Liver (tissue), 9 donors: ENCODE measurements around the gene TNFRSF13B. TPM values are rescaled to one million over a fixed set of nuclear protein-coding genes. Genes with fewer than 3 reads are reported as not detected.

Source experiments
- DNase-seq: peaks from one replicate; pipeline ENCODE4 v3.0.0-alpha.2; 2017; ENCODE audit warnings: low spot score
- H3K27ac ChIP-seq, 2 donors: one replicate each; pipeline ENCODE4 v1.7.0; 2013; ENCODE audit warnings: inconsistent platforms in 2 of 2, low read length in 2 of 2, control low read depth in 1 of 2, low read depth in 1 of 2, mild to moderate bottlenecking in 1 of 2
- H3K27me3 ChIP-seq, 4 donors: one replicate each; pipeline versions ENCODE4 v1.6.1 to v1.7.0; 2013; ENCODE audit warnings: low read length in 3 of 4, inconsistent platforms in 1 of 4, mild to moderate bottlenecking in 1 of 4, moderate library complexity in 1 of 4; ENCODE audit not compliant: control insufficient read depth in 4 of 4, insufficient read depth in 4 of 4
- H3K36me3 ChIP-seq, 4 donors: one replicate each; pipeline versions ENCODE4 v1.6.1 to v1.7.0; 2013; ENCODE audit warnings: low read length in 3 of 4, mild to moderate bottlenecking in 3 of 4, low read depth in 1 of 4, moderate library complexity in 1 of 4; ENCODE audit not compliant: control insufficient read depth in 4 of 4, insufficient read depth in 3 of 4
- H3K4me1 ChIP-seq, 4 donors: one replicate each; pipeline versions ENCODE4 v1.6.1 to v1.7.0; 2013; ENCODE audit warnings: low read length in 3 of 4, mild to moderate bottlenecking in 3 of 4, moderate library complexity in 1 of 4; ENCODE audit not compliant: control insufficient read depth in 4 of 4, insufficient read depth in 4 of 4
- H3K4me3 ChIP-seq, 3 donors: one replicate each; pipeline versions ENCODE4 v1.6.1 to v1.7.0; 2013; ENCODE audit warnings: low read length in 3 of 3, control low read depth in 1 of 3, low read depth in 1 of 3, mild to moderate bottlenecking in 1 of 3
- H3K9ac ChIP-seq, 2 donors: one replicate each; pipeline ENCODE4 v1.7.0; 2013; ENCODE audit warnings: low read length in 2 of 2, mild to moderate bottlenecking in 2 of 2, moderate library complexity in 2 of 2, control low read depth in 1 of 2, low read depth in 1 of 2
- H3K9me3 ChIP-seq, 4 donors: one replicate each; pipeline versions ENCODE4 v1.6.1 to v1.7.0; 2013; ENCODE audit warnings: low read length in 3 of 4; ENCODE audit not compliant: control insufficient read depth in 4 of 4
- EGR1 ChIP-seq, 2 donors: IDR thresholded peaks; 2 replicates each; pipeline ENCODE4 v1.6.1; 2016 to 2018; ENCODE audit warnings: antibody characterized with exemption in 2 of 2, low read depth in 2 of 2
- FOXA1 ChIP-seq: IDR thresholded peaks from 2 replicates; pipeline ENCODE4 v1.6.1; 2016; ENCODE audit warnings: antibody characterized with exemption
- FOXA2 ChIP-seq: IDR thresholded peaks from 2 replicates; pipeline ENCODE4 v1.6.1; 2016; ENCODE audit warnings: antibody characterized with exemption
- GABPA ChIP-seq, 2 donors: IDR thresholded peaks in 1 of 2; conservative IDR thresholded peaks in 1 of 2; 2 replicates each; pipeline ENCODE4 v1.6.1; 2016; ENCODE audit warnings: antibody characterized with exemption in 2 of 2, mild to moderate bottlenecking in 1 of 2, moderate library complexity in 1 of 2
- HNF4G ChIP-seq: IDR thresholded peaks from 2 replicates; pipeline ENCODE4 v1.6.1; 2016; ENCODE audit warnings: antibody characterized with exemption
- JUND ChIP-seq, 2 donors: IDR thresholded peaks; 2 replicates each; pipeline ENCODE4 v1.6.1; 2016; ENCODE audit warnings: antibody characterized with exemption in 2 of 2
- NR2F2 ChIP-seq: IDR thresholded peaks from 2 replicates; pipeline ENCODE4 v1.6.1; 2016; ENCODE audit warnings: antibody characterized with exemption
- RAD21 ChIP-seq, 2 donors: IDR thresholded peaks; 2 replicates each; pipeline ENCODE4 v1.6.1; 2016; ENCODE audit warnings: antibody characterized with exemption in 2 of 2, mild to moderate bottlenecking in 2 of 2
- RXRA ChIP-seq, 2 donors: IDR thresholded peaks; 2 replicates each; pipeline ENCODE4 v1.6.1; 2017 to 2018; ENCODE audit warnings: antibody characterized with exemption in 2 of 2, mild to moderate bottlenecking in 1 of 2
- SP1 ChIP-seq: IDR thresholded peaks from 2 replicates; pipeline ENCODE4 v1.6.1; 2018; ENCODE audit warnings: antibody characterized with exemption, mild to moderate bottlenecking
- TAF1 ChIP-seq: conservative IDR thresholded peaks from 2 replicates; pipeline ENCODE4 v1.6.1; 2016; ENCODE audit warnings: antibody characterized with exemption, mild to moderate bottlenecking
- YY1 ChIP-seq: IDR thresholded peaks from 2 replicates; pipeline ENCODE4 v1.6.1; 2016; ENCODE audit warnings: antibody characterized with exemption, mild to moderate bottlenecking
- WGBS: extraction: QIAGEN DNeasy Blood & Tissue Kit; methylation state at CpG from one replicate; pipeline ENCODE4 v1.1.7; 2013; 5-methylcytosine and 5-hydroxymethylcytosine counted together
- polyA plus RNA-seq, 2 donors: library from polyadenylated mRNA; stranded (reverse) in 1 of 2; unstranded in 1 of 2; fragments of 200-250 nt in 1 of 2; fragments of >200 nt in 1 of 2; fragmentation: Nextera tagmentation in 1 of 2; extraction: Ambion mirVana in 1 of 2; gene quantifications; one replicate each; pipeline versions ENCODE4 v1.2.1 to v1.2.3, GENCODE V29; 2013 to 2015
- total RNA-seq, 2 donors: library from RNA; depleted of rRNA; stranded (reverse); fragments of >200 nt; gene quantifications; one replicate each; pipeline ENCODE4 v1.2.3, GENCODE V29; 2014
- TF ChIP-seq, protein P1 (sequence below): IDR thresholded peaks from 2 replicates; pipeline ENCODE4 v1.6.1; 2016; ENCODE audit warnings: antibody characterized with exemption
- TF ChIP-seq, protein P2 (sequence below): IDR thresholded peaks from 2 replicates; pipeline ENCODE4 v1.6.1; 2016; ENCODE audit warnings: antibody characterized with exemption
- TF ChIP-seq, protein P3 (sequence below): IDR thresholded peaks from 2 replicates; pipeline ENCODE4 v1.6.1; 2016; ENCODE audit warnings: antibody characterized with exemption, mild to moderate bottlenecking
- donor health status: healthy.
- donor health status: healthy.
- donor health status: healthy.
- donor health status: healthy.
- donor health status: healthy.

TNFRSF13B gene
- total and polyA plus RNA-seq, 4 donors = 0.17 to 0.26 TPM; not detected in 2

DNA sequence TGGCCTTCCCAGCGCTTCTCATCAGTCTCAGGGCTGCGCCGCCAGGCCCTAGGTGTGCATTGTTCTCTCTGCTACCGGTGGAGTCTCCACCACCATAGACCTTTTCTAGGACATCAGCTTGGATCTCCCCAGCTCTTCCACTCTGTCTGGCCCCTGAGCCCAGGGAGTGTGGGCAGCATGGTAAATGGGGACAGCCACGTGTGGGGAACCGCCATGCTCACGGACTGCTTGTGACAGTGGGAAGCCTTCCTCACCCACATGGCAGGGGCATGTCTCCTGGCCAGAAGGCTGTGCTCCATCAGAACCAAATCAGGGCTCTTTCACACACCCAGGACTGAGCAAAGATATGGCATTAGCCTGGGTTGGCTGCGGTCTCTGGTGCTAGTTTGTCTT is 51.3 kb downstream of the TNFRSF13B start:
- Histone ChIP-seq H3K27ac (no peak overlapping the region), H3K27me3 (no peaks in the 10 kb centered on the region), H3K4me1 (peaks cover 0 to 3% (median 0%) of the 10 kb centered on the region in 4 donors), H3K36me3 (no peaks in the 10 kb centered on the region), H3K9ac (no peak overlapping the region), H3K4me3 (no peak overlapping the region), H3K9me3 (no peaks in the 10 kb centered on the region)
- TF ChIP-seq TAF1 (no peak), NR2F2 (no peak), YY1 (no peak), RXRA (IDR thresholded peaks at IDR 0.05) (no peak), FOXA2 (no peak), RAD21 (IDR thresholded peaks at IDR 0.05) (no peak), HNF4G (no peak)
- TF ChIP-seq, protein P1, sequence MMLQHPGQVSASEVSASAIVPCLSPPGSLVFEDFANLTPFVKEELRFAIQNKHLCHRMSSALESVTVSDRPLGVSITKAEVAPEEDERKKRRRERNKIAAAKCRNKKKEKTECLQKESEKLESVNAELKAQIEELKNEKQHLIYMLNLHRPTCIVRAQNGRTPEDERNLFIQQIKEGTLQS = no peak
- TF ChIP-seq, protein P2, sequence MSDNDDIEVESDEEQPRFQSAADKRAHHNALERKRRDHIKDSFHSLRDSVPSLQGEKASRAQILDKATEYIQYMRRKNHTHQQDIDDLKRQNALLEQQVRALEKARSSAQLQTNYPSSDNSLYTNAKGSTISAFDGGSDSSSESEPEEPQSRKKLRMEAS = no peak
- DNase-seq = no peak
- 92% methylated on average over 8 of the region's 8 CpGs for WGBS

DNA sequence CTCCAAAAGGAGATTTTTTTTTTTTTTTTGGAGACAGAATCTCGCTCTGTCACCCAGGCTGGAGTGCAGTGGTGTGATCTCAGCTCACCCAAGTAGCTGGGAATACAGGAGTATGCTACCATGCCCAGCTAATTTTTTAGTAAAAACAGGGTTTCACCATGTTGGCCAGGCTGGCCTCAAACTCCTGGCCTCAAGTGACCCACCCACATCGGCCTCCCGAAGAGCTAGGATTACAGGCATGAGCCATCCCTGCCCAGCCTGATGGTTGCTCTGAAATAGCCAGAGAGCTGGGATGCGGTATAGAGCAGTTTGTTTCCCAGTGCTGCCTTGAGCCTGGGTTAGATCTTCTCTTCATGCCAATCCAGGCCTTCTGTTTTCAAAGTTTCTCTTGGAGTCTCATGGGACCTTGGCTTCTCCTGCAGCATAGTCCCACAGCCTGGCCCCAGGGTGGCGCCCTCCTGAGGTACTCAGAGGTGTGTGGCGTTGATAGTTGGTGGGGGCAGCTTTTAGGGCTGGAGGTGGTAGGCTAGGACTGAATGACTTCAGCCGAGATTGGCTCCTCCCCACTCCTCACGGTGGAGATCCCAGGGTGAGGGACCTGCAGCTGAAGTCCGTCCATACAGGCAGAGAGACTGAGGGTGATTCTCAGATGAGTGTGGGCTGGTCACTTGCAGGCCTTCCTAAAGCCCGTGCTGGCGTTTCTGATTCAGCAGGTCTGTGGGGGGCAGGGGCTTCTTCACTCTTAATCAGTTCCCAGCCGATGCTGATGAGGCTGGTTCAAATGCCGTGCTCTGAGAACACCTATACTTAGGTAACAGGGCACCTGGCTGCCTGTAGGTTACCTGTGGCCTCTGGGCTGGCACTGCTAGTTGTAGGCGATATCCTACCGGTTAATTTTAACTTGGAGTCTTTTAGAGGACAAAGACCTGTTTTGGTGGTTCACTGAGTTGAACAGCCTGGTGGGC is 52.0 kb downstream of the TNFRSF13B start:
- no peak for DNase-seq
- WGBS = 86% methylated on average over 15 of the region's 15 CpGs

DNA sequence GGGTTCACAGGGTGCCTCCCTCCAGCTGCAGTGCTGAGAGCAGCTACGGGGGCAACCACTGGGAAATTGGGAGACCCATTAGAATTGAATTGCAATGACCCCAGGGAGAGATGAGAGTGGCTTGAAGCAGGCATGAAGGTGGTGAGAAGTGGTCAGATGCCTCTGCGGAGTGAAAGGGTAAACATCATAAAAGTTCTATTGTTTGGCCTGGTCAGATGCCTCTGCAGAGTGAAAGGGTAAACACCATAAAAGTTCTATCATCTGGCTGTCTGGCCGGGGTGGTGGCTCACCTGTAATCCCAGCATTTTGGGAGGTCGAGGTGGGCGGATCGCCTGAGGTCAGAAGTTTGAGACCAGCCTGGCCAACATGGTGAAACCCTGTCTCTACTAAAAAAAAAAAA is 53.5 kb downstream of the TNFRSF13B start:
- TF ChIP-seq JUND (IDR thresholded peaks at IDR 0.05) (no peak), TAF1 (no peak), RXRA (IDR thresholded peaks at IDR 0.05) (no peak), GABPA (IDR thresholded peaks at IDR 0.05 in 1 of 2, conservative IDR thresholded peaks at IDR 0.05 in 1 of 2) (no peak), FOXA1 (no peak), HNF4G (no peak)
- TF ChIP-seq, protein P3, sequence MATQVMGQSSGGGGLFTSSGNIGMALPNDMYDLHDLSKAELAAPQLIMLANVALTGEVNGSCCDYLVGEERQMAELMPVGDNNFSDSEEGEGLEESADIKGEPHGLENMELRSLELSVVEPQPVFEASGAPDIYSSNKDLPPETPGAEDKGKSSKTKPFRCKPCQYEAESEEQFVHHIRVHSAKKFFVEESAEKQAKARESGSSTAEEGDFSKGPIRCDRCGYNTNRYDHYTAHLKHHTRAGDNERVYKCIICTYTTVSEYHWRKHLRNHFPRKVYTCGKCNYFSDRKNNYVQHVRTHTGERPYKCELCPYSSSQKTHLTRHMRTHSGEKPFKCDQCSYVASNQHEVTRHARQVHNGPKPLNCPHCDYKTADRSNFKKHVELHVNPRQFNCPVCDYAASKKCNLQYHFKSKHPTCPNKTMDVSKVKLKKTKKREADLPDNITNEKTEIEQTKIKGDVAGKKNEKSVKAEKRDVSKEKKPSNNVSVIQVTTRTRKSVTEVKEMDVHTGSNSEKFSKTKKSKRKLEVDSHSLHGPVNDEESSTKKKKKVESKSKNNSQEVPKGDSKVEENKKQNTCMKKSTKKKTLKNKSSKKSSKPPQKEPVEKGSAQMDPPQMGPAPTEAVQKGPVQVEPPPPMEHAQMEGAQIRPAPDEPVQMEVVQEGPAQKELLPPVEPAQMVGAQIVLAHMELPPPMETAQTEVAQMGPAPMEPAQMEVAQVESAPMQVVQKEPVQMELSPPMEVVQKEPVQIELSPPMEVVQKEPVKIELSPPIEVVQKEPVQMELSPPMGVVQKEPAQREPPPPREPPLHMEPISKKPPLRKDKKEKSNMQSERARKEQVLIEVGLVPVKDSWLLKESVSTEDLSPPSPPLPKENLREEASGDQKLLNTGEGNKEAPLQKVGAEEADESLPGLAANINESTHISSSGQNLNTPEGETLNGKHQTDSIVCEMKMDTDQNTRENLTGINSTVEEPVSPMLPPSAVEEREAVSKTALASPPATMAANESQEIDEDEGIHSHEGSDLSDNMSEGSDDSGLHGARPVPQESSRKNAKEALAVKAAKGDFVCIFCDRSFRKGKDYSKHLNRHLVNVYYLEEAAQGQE = no peak
- TF ChIP-seq, protein P2 = no peak
- TF ChIP-seq, protein P1 = no peak
- Histone ChIP-seq H3K4me1 (peaks cover 0 to 3% (median 0%) of the 10 kb centered on the region in 4 donors), H3K4me3 (no peak overlapping the region), H3K36me3 (no peaks in the 10 kb centered on the region), H3K27me3 (no peaks in the 10 kb centered on the region), H3K27ac (no peak overlapping the region), H3K9me3 (no peaks in the 10 kb centered on the region), H3K9ac (no peak overlapping the region)
- DNase-seq = no peak
- 81% methylated on average over 6 of the region's 6 CpGs for WGBS

More for the DNA sequence above, 52.0 kb downstream of the TNFRSF13B start:
- no peaks in the 10 kb centered on the region for H3K36me3 ChIP-seq
- H3K4me3 ChIP-seq = no peak overlapping the region
- TF ChIP-seq SP1 = no peak
- no peak for TF ChIP-seq YY1
- no peak for TF ChIP-seq NR2F2
- TF ChIP-seq, protein P1 = no peak
- TF ChIP-seq EGR1 (IDR thresholded peaks at IDR 0.05; ENCODE audit: low read depth in 2 of 2) = no peak
- no peaks in the 10 kb centered on the region for H3K9me3 ChIP-seq
- no peak overlapping the region for H3K9ac ChIP-seq
- H3K27ac ChIP-seq = no peak overlapping the region
- H3K4me1 ChIP-seq = peaks cover 0 to 3% (median 0%) of the 10 kb centered on the region in 4 donors
- H3K27me3 ChIP-seq = no peaks in the 10 kb centered on the region
